HG03196 (cell line): Measurements from ENCODE around the gene PHACTR2.

Source experiments
- ATAC-seq: cut with Tn5 transposase; IDR thresholded peaks from one replicate; pipeline ENCODE4 v1.9.1; 2021; ENCODE audit not compliant: unreplicated experiment

PHACTR2 gene

GRCh38 chr6:143803769-143804568, 126.2 kb downstream of the PHACTR2 start:
- no peak for ATAC-seq

GRCh38 chr6:143804835-143805239, 127.1 kb downstream of the PHACTR2 start:
- no peak for ATAC-seq

DNA sequence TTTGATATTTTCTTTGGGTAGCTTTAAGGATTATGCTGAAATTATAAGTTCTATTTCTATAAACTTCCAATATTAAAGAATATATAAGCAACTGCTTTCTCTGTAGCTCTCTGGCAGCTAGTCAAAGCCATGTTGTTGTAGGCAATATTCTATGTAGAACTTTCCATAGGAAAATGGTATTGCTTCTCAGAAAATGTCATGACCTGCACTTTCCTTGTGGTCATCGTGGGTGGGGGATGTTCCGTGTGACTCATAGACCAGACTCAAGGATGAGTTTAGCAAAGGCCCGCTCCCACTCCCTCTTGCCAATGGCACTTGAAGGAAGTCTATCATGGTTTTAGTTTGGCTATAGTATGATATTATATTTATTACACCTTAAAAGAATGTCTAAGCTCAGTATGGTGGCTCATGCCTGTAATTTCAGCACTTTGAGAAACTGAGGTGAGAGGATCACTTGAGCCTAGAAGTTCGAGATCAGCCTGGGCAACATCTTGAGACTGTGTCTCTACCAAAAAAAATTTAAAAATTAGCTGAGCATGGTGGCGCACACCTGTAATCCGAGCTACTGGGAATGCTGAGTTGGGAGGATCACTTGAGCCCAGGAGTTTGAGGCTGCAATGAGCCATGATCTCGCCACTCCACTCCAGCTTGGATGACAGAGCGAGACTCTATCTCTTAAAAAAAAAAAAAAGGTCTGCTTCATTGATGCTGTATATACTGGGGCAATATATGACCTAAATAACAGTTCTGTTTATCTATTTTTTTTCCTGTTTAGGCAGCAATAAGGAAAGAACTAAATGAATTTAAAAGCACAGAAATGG, 128.7 kb downstream of the PHACTR2 start:
- no peak for ATAC-seq

DNA sequence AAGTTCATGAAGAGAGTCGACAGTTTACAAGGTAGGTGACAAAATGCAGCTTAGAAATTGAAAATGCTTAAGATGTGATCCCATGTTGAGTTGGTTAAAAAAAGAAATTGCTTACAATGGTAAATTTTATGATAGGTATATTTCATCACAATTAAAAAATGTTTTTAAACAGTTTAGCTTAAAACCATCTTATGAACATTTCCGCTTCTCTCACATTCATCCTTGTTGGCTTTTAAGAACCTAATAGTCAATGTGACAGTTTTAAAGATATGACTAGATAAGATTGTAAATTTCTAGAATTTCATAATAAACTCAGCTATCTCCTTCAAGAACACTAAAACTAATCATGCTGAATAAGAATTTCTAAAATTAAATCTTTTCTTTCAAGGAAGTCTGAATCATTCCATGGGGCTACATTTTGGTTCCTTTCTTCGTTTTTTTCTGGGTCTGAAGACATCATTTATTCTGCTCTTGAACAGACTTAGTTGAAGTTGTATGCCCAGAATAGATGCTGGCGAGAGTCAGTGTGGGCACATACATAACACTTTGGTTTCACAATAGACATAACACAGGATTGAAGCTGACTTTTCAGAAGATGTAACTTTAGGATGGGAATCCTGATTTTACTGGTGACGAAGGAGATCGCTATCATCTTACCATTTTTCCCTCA, 129.5 kb downstream of the PHACTR2 start:
- no peak for ATAC-seq

GRCh38 chr6:143810745-143811144, 133.0 kb downstream of the PHACTR2 start:
- no peak for ATAC-seq

- ATAC-seq = no peak
Observed at GRCh38 chr6:143811501-143812157, 133.9 kb downstream of the PHACTR2 start.

DNA sequence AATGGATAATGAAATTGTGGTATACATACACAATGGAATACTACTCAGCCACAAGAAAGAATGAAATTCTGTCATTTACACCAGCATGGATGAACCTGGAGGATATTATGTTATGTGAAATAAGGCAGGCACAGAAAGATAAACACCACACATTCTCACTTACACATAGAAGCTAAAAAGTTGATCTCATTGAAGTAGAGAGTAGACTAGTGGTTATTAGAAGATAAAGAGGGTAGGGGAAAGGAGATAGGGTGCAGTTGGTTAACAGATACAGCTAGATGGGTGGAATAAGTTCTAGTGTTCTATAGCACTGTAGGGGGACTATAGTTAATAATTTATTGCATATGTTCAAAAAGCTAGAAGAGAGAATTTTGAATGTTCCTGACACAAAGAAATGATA, 139.9 kb downstream of the PHACTR2 start:
- ATAC-seq = no peak

- ATAC-seq = no peak
Observed at GRCh38 chr6:143821359-143821758, 143.6 kb downstream of the PHACTR2 start.

GRCh38 chr6:143822584-143823024, 144.8 kb downstream of the PHACTR2 start:
- ATAC-seq = no peak

DNA sequence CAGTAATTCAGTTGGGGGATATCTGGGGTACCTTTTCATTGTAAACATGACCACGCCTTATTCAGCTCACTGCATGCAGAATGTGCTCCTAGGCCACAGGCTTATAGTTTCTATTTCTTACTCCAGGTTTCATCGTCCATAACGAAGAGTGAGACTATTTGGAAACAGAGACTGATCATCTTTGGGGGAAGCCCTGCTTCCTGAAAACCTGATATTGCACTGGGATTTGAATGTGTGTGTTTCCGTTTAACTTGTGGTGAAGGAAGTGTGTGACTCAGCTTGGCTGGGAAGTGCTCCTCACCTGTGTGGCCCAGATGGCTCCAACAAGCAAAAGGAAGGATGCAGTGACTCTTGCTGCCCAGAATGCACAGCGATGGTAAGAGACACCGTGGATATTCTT, 145.8 kb downstream of the PHACTR2 start:
- ATAC-seq = no peak

- no peak for ATAC-seq
Observed at GRCh38 chr6:143828572-143828971, 150.8 kb downstream of the PHACTR2 start.

DNA sequence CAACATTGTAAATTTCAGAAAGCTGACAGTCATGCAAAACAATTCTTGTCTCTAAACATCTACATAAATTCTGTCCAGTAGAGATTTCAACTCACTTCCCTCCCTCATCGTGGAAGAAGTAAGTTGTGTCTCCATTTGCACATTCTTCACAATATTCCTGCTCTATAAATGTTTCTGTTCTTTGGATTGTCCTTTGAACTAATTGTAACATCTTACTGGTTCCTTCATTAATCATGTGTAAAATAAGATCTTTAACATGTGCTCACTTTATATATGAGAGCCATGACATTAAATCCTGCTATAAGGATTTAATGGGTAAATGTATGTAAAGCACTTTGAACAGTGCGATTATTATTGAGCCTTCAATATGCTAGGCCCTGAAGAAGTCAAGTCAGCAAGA, 158.4 kb downstream of the PHACTR2 start:
- no peak for ATAC-seq

- ATAC-seq = no peak
Observed at GRCh38 chr6:143838395-143838794, 160.6 kb downstream of the PHACTR2 start.

- no peak for ATAC-seq
Observed at GRCh38 chr6:143839196-143839595, 161.4 kb downstream of the PHACTR2 start.

- no peak for ATAC-seq
Observed at GRCh38 chr6:143840595-143841265, 163.0 kb downstream of the PHACTR2 start.

DNA sequence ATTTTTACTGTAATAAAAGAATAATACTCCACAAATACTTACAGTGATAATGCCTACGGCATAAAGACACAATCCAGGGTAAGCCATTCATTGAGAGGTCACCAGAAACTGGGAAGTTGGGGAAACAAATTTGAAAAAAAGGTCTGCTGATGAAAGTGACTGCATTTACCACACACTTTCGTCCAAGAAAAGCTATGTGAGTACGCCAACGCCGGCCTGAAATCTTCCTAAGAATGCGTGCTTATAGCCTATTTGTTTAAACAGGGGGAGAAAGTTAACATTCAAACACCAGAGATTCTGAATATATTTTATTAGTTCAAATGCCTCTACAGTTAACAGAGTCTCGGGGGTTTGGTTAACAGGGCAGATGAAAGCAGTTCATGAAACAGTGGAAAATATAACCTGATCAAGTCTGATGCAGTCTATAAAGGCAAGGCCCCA, 164.7 kb downstream of the PHACTR2 start:
- ATAC-seq = no peak

DNA sequence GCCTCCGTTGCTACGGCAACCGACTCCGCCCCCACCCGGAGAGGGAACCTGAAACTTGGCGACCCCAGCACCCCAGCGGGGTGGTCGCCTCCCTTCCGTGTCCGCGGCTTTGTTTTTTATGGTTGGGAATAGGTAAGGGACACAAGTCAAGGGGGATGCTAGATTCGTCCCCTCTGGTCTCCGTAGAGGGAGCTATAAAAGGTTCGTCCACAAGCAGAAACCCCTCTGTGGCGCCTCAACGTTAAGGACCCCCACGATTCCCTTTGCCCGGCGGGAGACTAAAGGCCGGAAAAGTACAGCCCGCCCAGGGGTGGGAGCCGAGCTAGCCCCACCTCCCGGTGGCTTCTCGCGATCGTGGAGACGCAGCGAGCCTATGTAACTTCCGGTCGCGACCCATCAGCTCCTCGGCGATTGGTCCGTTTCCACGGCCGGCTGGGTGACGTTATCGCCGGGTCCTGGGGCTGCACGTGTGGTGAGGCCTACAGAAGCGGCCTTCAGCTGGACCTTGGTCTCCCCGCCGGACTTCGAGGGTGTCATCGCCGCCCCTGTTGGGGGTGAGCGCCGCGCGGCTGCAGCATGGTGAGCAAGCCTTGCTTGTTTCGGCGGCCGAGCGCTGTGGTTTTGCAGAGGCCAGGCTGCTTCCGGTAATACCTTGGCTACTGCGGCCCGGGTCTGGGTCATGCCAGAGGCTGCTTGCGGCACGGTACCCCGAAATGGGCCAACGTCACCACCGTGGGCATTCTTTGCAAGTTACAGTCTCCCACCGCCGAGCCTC, 165.3 kb downstream of the PHACTR2 start, which contains the start of gene LTV1:
Gene LTV1, plus strand, starts transcription at position 437 of the 775 bp plus-strand sequence. Its CDS starts 140 bp downstream, at position 577.
- peak; percentile 100 for ATAC-seq

- ATAC-seq = no peak
Observed at GRCh38 chr6:143843677-143843999, 165.9 kb downstream of the PHACTR2 start.

GRCh38 chr6:143844006-143844405, 166.2 kb downstream of the PHACTR2 start:
- no peak for ATAC-seq

- ATAC-seq = no peak
Observed at GRCh38 chr6:143845033-143845432, 167.3 kb downstream of the PHACTR2 start.
